ENCODE data around the gene TPD52L1.

The TPD52L1 gene

DNA sequence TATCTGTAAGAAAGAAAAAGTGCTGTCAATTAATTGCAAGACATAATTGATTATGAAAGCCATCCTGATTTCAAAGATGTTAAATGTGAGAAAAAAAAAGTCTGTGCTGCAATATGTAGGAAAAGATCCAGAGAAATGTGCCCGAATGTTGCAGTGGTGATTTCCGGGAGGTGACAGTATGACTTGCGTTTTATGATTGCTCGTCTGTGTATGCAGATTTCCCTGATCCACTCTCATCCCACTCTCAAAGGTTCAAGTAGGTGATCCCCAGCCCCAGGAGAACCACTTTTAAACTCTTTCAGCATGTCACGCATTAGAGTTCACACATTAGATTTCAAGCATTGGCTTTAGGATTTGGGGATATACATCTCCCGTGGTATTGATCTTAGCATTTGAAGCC lies 57.8 kb downstream of the TPD52L1 start:
- no peak for ATAC-seq (replicated peaks)

DNA sequence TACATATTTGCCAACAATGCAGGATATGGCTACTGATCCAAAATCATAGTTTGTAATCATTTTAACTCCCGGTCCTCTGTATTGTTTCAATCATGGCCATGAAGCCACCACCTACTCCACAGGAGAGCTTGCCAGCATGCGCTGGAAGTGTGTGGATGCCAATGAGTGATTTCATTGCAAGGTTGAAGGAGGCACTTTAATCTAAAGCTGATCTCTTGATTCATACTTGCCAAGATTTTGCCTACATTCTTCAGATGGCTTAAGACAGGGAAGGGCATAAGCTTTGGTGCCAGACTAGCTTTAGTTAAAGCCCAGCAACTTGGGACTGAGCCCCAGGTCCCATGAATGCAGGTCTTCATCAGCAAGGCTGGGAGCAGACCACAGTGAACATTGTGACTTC lies 58.8 kb downstream of the TPD52L1 start:
- no peak for ATAC-seq (replicated peaks)
- H3K4me1 Mint-ChIP-seq (ENCODE audit: low read depth in 2 of 2), result no peaks in the 10 kb centered on the region
- H3K9me3 Mint-ChIP-seq, result no peaks in the 10 kb centered on the region
- no peaks in the 10 kb centered on the region for H3K36me3 Mint-ChIP-seq (ENCODE audit: insufficient read depth)
- DNase-seq, result no peak
- H3K27me3 Mint-ChIP-seq, result peaks cover 5 to 33% of the 10 kb centered on the region in 2 donors
- no peak overlapping the region for H3K27ac Mint-ChIP-seq
- no peak overlapping the region for H3K4me3 Mint-ChIP-seq

More for the DNA sequence above, 57.8 kb downstream of the TPD52L1 start:
- H3K27ac Mint-ChIP-seq, result no peak overlapping the region
- no peaks in the 10 kb centered on the region for H3K9me3 Mint-ChIP-seq
- H3K36me3 Mint-ChIP-seq (ENCODE audit: insufficient read depth), result no peaks in the 10 kb centered on the region
- no peak for DNase-seq
- no peaks in the 10 kb centered on the region for H3K4me1 Mint-ChIP-seq (ENCODE audit: low read depth in 2 of 2)
- no peak overlapping the region for H3K4me3 Mint-ChIP-seq
- peaks cover 11 to 38% of the 10 kb centered on the region in 2 donors for H3K27me3 Mint-ChIP-seq

DNA sequence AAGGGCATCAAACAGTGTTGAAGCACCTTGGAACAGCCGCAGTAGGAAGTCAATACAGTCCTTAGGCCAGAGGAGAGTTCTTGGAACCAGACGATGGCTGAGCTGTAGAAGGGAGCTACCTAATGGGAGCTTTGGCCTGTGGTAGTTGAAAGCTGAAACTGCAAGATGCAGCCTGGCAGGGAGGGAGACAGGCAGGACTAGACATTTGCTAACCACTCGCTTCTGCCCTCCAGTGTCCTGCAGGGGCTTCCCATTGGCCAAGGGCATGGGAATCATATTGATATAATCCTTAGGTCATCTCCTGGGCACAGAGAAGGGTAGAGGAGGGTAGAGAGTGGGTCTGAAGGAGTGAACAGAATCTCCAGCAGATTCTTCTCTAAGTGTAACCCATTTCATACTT lies 60.4 kb downstream of the TPD52L1 start:
- DNase-seq, result no peak
- H3K36me3 Mint-ChIP-seq (ENCODE audit: insufficient read depth), result no peaks in the 10 kb centered on the region
- H3K9me3 Mint-ChIP-seq, result no peaks in the 10 kb centered on the region
- no peaks in the 10 kb centered on the region for H3K4me1 Mint-ChIP-seq (ENCODE audit: low read depth in 2 of 2)
- H3K27ac Mint-ChIP-seq, result no peak overlapping the region
- no peak for ATAC-seq (replicated peaks)
- no peak overlapping the region for H3K4me3 Mint-ChIP-seq
- H3K27me3 Mint-ChIP-seq, result peaks cover 5 to 33% of the 10 kb centered on the region in 2 donors

DNA sequence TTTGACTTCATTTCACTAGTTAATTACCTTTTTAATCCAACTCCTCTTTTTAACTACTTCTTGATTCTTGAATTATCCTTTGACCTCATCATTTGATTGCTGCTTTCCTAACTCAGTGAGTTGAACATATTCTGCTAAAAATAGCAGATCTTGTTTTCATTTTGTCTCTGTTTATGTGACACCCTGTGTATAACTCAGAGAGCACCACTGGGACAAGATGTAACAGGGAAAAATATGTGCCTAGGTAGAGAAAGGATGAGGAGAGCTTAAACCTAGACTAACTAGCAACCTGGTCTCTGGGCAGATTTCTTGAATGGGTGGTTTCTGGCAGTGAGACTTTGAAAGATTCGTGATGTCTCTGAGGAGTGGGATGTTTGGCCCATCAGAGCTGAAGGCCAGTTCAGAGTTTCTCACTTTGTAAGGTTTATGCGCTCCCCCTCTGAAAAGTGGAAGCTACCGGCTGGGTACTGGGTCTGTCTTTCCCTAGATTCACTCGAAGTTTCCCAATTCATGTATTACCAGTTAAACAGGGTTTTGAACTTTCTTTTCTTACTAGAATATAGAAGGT lies 61.8 kb downstream of the TPD52L1 start:
- peaks cover 5 to 39% of the 10 kb centered on the region in 2 donors for H3K27me3 Mint-ChIP-seq
- no peaks in the 10 kb centered on the region for H3K36me3 Mint-ChIP-seq (ENCODE audit: insufficient read depth)
- DNase-seq (no peak), ATAC-seq (replicated peaks) (no peak)
- H3K4me1 Mint-ChIP-seq (ENCODE audit: low read depth in 2 of 2), result no peaks in the 10 kb centered on the region
- H3K4me3 Mint-ChIP-seq, result no peak overlapping the region
- no peak overlapping the region for H3K27ac Mint-ChIP-seq
- no peaks in the 10 kb centered on the region for H3K9me3 Mint-ChIP-seq

DNA sequence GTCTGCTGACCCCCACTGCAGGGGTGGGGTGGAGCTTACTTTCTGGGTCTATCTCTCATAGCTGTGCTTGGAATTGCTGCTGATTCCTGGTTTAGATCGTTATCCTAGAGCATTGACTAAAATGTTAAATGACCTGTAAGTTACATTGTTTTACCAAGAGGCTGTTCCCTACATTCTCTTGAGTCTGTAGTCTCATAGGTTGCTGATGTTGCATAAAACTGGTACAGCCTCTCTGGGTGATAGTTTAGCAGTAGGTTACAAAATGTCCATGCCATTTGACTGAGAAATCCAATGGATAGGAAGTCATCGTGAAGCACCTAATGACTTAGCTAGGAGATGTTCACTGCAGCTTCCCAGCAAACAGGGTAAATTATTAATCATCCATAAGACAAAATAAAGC lies 62.4 kb downstream of the TPD52L1 start:
- H3K27me3 Mint-ChIP-seq, result peaks cover 5 to 39% of the 10 kb centered on the region in 2 donors
- DNase-seq (no peak), ATAC-seq (replicated peaks) (no peak)
- no peaks in the 10 kb centered on the region for H3K36me3 Mint-ChIP-seq (ENCODE audit: insufficient read depth)
- H3K9me3 Mint-ChIP-seq, result no peaks in the 10 kb centered on the region
- no peaks in the 10 kb centered on the region for H3K4me1 Mint-ChIP-seq (ENCODE audit: low read depth in 2 of 2)
- no peak overlapping the region for H3K27ac Mint-ChIP-seq
- H3K4me3 Mint-ChIP-seq, result no peak overlapping the region

DNA sequence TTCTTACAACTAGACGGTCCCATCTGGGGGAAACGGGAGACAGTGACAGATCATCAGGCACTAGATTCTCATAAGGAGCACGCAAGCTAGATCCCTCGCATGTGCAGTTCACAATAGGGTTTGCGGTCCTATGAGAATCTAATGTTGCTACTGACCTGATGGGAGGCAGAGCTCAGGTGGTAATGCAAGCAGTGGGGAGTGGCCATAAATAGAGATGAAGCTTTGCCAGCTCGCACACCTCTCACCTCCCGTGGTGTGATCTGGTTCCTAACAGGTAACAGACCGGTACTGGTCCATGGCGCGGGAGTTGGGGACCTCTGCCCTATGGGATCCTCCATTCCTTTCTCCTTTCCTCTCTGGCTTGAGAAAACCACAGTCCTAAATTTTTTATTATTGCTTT lies 63.8 kb downstream of the TPD52L1 start:
- no peak for ATAC-seq (replicated peaks)
- Mint-ChIP-seq H3K27me3 (peaks cover 5 to 39% of the 10 kb centered on the region in 2 donors), H3K4me3 (no peak overlapping the region), H3K9me3 (no peaks in the 10 kb centered on the region), H3K36me3 (ENCODE audit: insufficient read depth) (no peaks in the 10 kb centered on the region), H3K27ac (no peak overlapping the region), H3K4me1 (ENCODE audit: low read depth in 2 of 2) (no peaks in the 10 kb centered on the region)
- no peak for DNase-seq

DNA sequence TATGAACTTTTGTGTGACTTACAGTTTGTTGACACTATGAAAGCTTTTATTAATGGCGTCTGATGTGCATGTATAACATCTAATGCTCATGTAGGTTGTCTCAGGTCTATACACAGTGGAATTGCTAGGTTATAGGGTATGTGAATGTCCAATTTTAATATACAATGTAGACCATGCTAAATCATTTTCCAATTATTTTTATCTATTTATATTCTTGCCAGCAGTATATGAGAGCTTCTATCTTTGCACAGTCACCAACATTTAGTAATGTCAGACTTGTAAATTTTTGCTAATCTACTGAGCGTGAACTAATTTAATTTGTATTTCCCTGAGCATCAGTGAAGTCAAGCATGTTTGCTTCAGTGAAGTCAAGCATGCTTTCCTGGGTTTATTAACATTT lies 64.4 kb downstream of the TPD52L1 start:
- Mint-ChIP-seq H3K4me3 (no peak overlapping the region), H3K4me1 (ENCODE audit: low read depth in 2 of 2) (no peaks in the 10 kb centered on the region), H3K36me3 (ENCODE audit: insufficient read depth) (no peaks in the 10 kb centered on the region), H3K9me3 (no peaks in the 10 kb centered on the region), H3K27ac (no peak overlapping the region), H3K27me3 (peaks cover 5 to 39% of the 10 kb centered on the region in 2 donors)
- ATAC-seq (replicated peaks) (no peak), DNase-seq (no peak)

DNA sequence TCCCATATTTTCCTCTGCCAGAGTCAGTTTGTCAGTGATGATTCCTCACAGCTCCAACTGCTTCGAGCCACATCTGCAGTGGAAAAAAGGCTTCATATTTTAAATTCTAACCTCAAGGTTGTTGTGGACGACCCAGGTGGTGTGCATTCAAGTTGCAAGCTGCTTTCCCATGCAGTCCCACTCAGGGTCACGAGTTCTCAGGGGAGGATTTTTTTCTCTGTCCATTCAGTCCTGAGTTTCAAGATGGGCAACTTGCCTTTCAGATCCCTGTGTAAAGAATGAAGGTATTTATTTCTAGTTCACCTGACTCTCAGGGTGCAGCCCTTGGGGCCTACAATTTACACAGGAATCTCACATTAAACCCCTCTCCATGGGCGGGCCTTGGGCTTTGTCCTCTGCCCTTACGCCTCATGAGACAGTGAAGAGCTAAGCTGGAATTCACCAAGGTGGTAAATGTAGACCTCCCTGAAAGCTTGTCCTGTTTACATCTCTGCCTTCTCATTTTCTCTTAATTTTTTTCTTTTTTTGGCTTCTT lies 65.9 kb downstream of the TPD52L1 start:
- ATAC-seq (replicated peaks), result no peak

DNA sequence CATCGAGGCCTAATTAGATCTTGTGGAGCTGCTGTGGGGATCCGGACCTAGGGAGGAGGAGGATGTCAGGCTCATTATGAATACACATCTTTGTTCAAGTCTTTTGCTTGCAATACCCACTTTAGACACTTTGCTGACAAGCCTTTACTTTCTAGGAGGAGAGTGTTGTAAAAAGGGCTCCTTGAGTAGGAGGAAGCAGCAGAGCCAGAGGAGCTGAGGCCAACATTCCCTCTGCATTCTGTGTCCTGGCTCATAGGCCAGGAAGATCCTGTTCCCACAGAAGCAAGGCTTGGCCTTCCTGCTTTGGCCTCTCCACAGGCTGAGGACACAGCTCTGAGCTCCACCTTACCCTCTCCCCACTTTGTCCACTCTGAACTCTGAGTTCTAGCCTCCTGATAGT lies 67.1 kb downstream of the TPD52L1 start:
- no peak for ATAC-seq (replicated peaks)
- no peak for DNase-seq
- no peaks in the 10 kb centered on the region for H3K36me3 Mint-ChIP-seq (ENCODE audit: insufficient read depth)
- no peak overlapping the region for H3K4me3 Mint-ChIP-seq
- H3K27me3 Mint-ChIP-seq, result peaks cover 5 to 30% of the 10 kb centered on the region in 2 donors
- H3K9me3 Mint-ChIP-seq, result no peaks in the 10 kb centered on the region
- no peak overlapping the region for H3K27ac Mint-ChIP-seq
- no peaks in the 10 kb centered on the region for H3K4me1 Mint-ChIP-seq (ENCODE audit: low read depth in 2 of 2)

More for the DNA sequence above, 65.9 kb downstream of the TPD52L1 start:
- no peak overlapping the region for H3K27ac Mint-ChIP-seq
- peaks cover 5 to 30% of the 10 kb centered on the region in 2 donors for H3K27me3 Mint-ChIP-seq
- no peaks in the 10 kb centered on the region for H3K36me3 Mint-ChIP-seq (ENCODE audit: insufficient read depth)
- H3K9me3 Mint-ChIP-seq, result no peaks in the 10 kb centered on the region
- DNase-seq, result no peak
- no peak overlapping the region for H3K4me3 Mint-ChIP-seq
- no peaks in the 10 kb centered on the region for H3K4me1 Mint-ChIP-seq (ENCODE audit: low read depth in 2 of 2)

DNA sequence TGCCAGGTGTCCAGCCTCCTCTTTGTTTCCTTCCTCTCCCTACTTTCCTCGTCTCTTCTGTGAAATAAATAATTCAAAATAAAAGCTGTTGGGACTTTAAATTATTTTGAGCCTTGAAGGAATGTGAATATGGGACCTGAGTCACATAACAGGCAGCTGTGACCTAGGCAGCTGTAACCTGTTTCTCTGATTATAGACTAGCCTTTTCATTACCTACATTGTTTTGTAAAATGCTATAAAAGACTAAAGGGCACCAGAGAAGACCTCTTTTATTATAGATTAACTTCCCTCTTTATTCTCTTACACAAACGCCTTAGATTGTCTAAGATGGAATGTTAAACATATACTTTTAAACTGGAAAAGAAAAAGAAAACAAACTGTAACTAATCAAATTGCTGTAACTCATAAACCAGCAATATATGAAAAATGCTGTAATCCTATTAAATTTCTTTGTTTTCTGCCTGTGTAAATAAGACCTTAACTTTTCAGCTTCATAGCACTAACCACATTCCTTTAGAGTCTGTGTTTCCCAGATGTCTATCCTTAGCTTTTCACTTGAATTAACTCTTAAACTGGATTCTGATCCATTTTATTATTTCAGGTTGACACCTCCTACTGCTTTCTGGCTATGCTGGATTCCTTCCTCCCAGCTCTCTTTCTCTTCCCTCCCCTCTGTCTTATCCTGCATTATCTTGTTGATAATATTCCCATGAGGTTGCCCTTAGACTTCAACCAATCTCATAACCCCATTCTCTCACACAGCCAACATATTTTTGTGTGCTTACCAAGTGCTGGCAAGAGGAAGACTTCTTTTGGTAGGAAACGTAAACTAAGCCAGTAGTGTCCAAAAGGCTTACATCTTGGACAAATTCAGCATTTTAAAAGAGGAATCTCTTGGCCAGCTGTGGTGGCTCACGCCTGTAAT lies 69.2 kb downstream of the TPD52L1 start:
- no peak overlapping the region for H3K27ac Mint-ChIP-seq
- no peak overlapping the region for H3K4me3 Mint-ChIP-seq
- ATAC-seq (replicated peaks) (no peak), DNase-seq (no peak)
- H3K4me1 Mint-ChIP-seq (ENCODE audit: low read depth in 2 of 2), result no peaks in the 10 kb centered on the region
- no peaks in the 10 kb centered on the region for H3K36me3 Mint-ChIP-seq (ENCODE audit: insufficient read depth)
- peaks cover 5 to 33% of the 10 kb centered on the region in 2 donors for H3K27me3 Mint-ChIP-seq
- no peaks in the 10 kb centered on the region for H3K9me3 Mint-ChIP-seq

DNA sequence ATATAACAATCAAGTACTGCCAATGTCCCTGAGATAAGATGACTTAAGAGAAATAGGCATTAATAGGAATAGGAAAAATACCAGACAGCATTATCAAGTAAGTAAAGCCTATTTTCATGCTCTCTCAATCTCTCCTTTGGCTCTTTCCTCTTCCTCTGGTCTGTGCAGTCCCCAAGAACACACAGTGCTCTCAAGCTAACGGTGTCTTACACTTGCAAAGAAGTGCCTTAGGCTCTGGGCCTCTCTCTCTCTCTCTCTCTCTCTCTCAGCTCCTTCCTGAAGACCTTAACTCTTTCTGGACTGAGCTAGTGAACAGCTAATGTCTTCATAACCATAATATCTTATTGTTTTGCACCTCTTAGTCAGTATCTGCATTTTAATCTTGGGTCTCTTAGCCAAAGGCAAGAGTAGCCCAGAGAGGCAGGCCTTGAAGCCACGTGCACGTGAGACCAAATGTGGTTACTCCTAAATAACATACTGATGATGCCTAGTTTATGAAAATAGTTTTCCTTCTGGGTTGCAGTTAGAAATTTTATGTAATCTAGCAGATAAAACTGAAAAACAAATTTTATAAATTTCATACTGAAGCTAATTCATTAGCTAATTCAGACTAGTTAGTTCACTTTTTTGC lies 70.8 kb downstream of the TPD52L1 start:
- Mint-ChIP-seq H3K9me3 (no peaks in the 10 kb centered on the region), H3K36me3 (ENCODE audit: insufficient read depth) (no peaks in the 10 kb centered on the region), H3K27ac (no peak overlapping the region), H3K4me1 (ENCODE audit: low read depth in 2 of 2) (no peaks in the 10 kb centered on the region), H3K4me3 (no peak overlapping the region), H3K27me3 (peaks cover 5 to 17% of the 10 kb centered on the region in 2 donors)
- DNase-seq (no peak), ATAC-seq (replicated peaks) (no peak)

DNA sequence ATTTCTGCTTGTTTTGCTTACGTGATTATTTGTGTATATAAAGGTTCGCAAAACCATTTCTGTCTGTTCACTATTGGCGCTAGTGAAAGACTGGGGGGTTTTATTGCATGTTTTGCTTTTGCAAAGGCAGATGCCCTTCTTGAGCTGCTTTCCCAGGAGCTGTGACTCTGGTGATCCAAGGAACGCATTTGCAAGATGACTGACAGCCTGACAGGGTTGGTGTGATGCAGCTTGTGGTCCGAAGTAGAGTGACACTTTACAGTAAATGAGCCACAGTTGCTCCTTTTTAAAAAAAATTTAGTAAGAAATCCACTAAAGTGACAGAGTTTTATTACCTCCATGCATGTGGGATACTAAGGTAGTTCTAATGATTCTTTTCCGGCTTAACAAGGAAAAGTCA lies 73.7 kb downstream of the TPD52L1 start:
- Mint-ChIP-seq H3K4me3 (no peak overlapping the region), H3K4me1 (ENCODE audit: low read depth in 2 of 2) (no peaks in the 10 kb centered on the region), H3K27ac (no peak overlapping the region), H3K36me3 (ENCODE audit: insufficient read depth) (no peaks in the 10 kb centered on the region), H3K27me3 (peaks cover 5 to 8% of the 10 kb centered on the region in 2 donors), H3K9me3 (no peaks in the 10 kb centered on the region)
- ATAC-seq (replicated peaks) (no peak), DNase-seq (no peak)

DNA sequence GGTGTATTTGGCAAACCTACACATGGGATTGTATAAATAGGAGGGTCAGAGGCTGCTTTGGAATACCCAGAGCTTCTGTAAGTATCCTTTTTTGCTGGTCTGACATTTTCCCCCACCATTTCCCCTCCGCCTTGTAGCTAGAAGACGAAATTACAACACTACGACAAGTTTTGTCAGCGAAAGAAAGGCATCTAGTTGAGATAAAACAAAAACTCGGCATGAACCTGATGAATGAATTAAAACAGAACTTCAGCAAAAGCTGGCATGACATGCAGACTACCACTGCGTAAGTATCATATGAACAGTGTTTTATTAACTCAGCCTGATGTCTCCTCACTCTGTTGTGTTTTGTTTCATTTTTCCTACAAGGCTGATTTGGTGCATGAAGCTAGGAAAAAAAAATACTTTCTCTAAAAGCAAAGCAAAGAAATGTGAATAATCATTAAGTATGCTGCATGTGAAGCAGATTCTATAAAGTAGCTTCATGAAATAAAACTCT lies 75.5 kb downstream of the TPD52L1 start:
- no peak overlapping the region for H3K4me3 Mint-ChIP-seq
- H3K4me1 Mint-ChIP-seq (ENCODE audit: low read depth in 2 of 2), result no peaks in the 10 kb centered on the region
- ATAC-seq (replicated peaks) (no peak), DNase-seq (no peak)
- no peaks in the 10 kb centered on the region for H3K9me3 Mint-ChIP-seq
- no peaks in the 10 kb centered on the region for H3K36me3 Mint-ChIP-seq (ENCODE audit: insufficient read depth)
- no peak overlapping the region for H3K27ac Mint-ChIP-seq
- peaks cover 5 to 8% of the 10 kb centered on the region in 2 donors for H3K27me3 Mint-ChIP-seq
